ENCODE measurements around the gene COL5A1.

The COL5A1 gene

GRCh38 chr9:134707031-134707680, 65.6 kb downstream of the COL5A1 start:
- no peaks in the 10 kb centered on the region for H3K36me3 ChIP-seq
- no peaks in the 10 kb centered on the region for H3K4me1 ChIP-seq (ENCODE audit: control insufficient read depth in 1 of 2, insufficient read depth in 1 of 2, low read depth in 1 of 2, low read length in 1 of 2)
- H3K9me3 ChIP-seq, result no peaks in the 10 kb centered on the region
- H3K27ac ChIP-seq, result no peak overlapping the region
- no peaks in the 10 kb centered on the region for H3K27me3 ChIP-seq
- no peak for TF ChIP-seq CTCF (IDR thresholded peaks at IDR 0.05)
- no peak overlapping the region for H3K4me3 ChIP-seq (ENCODE audit: low read depth in 1 of 2, low read length in 1 of 2)

GRCh38 chr9:134707731-134708671, 66.4 kb downstream of the COL5A1 start:
- TF ChIP-seq CTCF (IDR thresholded peaks at IDR 0.05), result no peak
- Histone ChIP-seq H3K9me3 (no peaks in the 10 kb centered on the region), H3K27ac (no peak overlapping the region), H3K27me3 (no peaks in the 10 kb centered on the region), H3K4me3 (ENCODE audit: low read depth in 1 of 2, low read length in 1 of 2) (no peak overlapping the region), H3K36me3 (no peaks in the 10 kb centered on the region), H3K4me1 (ENCODE audit: control insufficient read depth in 1 of 2, insufficient read depth in 1 of 2, low read depth in 1 of 2, low read length in 1 of 2) (no peaks in the 10 kb centered on the region)

- no peaks in the 10 kb centered on the region for H3K36me3 ChIP-seq
- no peaks in the 10 kb centered on the region for H3K4me1 ChIP-seq (ENCODE audit: control insufficient read depth in 1 of 2, insufficient read depth in 1 of 2, low read depth in 1 of 2, low read length in 1 of 2)
- no peak overlapping the region for H3K4me3 ChIP-seq (ENCODE audit: low read depth in 1 of 2, low read length in 1 of 2)
- H3K27ac ChIP-seq, result no peak overlapping the region
- no peaks in the 10 kb centered on the region for H3K27me3 ChIP-seq
- no peak for TF ChIP-seq CTCF (IDR thresholded peaks at IDR 0.05)
- no peaks in the 10 kb centered on the region for H3K9me3 ChIP-seq
Observed at GRCh38 chr9:134708672-134709038, 67.1 kb downstream of the COL5A1 start.

GRCh38 chr9:134709512-134710270, 68.1 kb downstream of the COL5A1 start:
- no peaks in the 10 kb centered on the region for H3K4me1 ChIP-seq (ENCODE audit: control insufficient read depth in 1 of 2, insufficient read depth in 1 of 2, low read depth in 1 of 2, low read length in 1 of 2)
- no peaks in the 10 kb centered on the region for H3K27me3 ChIP-seq
- no peak overlapping the region for H3K4me3 ChIP-seq (ENCODE audit: low read depth in 1 of 2, low read length in 1 of 2)
- no peaks in the 10 kb centered on the region for H3K36me3 ChIP-seq
- H3K27ac ChIP-seq, result no peak overlapping the region
- no peaks in the 10 kb centered on the region for H3K9me3 ChIP-seq
- TF ChIP-seq CTCF (IDR thresholded peaks at IDR 0.05), result no peak

GRCh38 chr9:134710271-134710540, 68.6 kb downstream of the COL5A1 start:
- no peak overlapping the region for H3K4me3 ChIP-seq (ENCODE audit: low read depth in 1 of 2, low read length in 1 of 2)
- no peaks in the 10 kb centered on the region for H3K4me1 ChIP-seq (ENCODE audit: control insufficient read depth in 1 of 2, insufficient read depth in 1 of 2, low read depth in 1 of 2, low read length in 1 of 2)
- no peaks in the 10 kb centered on the region for H3K9me3 ChIP-seq
- H3K27me3 ChIP-seq, result no peaks in the 10 kb centered on the region
- TF ChIP-seq CTCF (IDR thresholded peaks at IDR 0.05), result no peak
- H3K27ac ChIP-seq, result no peak overlapping the region
- no peaks in the 10 kb centered on the region for H3K36me3 ChIP-seq

Data from neutrophil (primary cell).